ENCODE measurements around the gene ATG16L1. TPM values are rescaled to one million over a fixed set of nuclear protein-coding genes. Genes with fewer than 3 reads are reported as not detected.

Gene ATG16L1
- polyA plus RNA-seq, 1 donor from 2014 or later, result 67.6 TPM

GRCh38 chr2:233329489-233330135 is 78.1 kb downstream of the ATG16L1 start:
- TF ChIP-seq CTCF (IDR thresholded peaks at IDR 0.05; ENCODE audit: poor library complexity, severe bottlenecking) (no peak), MXI1 (conservative IDR thresholded peaks at IDR 0.05; ENCODE audit: poor library complexity, severe bottlenecking) (no peak), POLR2AphosphoS5 (IDR thresholded peaks at IDR 0.05) (no peak), TAF1 (IDR thresholded peaks at IDR 0.05; ENCODE audit: low read depth) (no peak), EP300 (conservative IDR thresholded peaks at IDR 0.05; ENCODE audit: poor library complexity, severe bottlenecking) (no peak), RAD21 (conservative IDR thresholded peaks at IDR 0.05) (no peak), EZH2 (IDR thresholded peaks at IDR 0.05; ENCODE audit: borderline replicate concordance, insufficient read depth, low read length, poor library complexity, severe bottlenecking) (no peak), SMC3 (conservative IDR thresholded peaks at IDR 0.05; ENCODE audit: poor library complexity) (no peak)
- TF ChIP-seq, protein P1, sequence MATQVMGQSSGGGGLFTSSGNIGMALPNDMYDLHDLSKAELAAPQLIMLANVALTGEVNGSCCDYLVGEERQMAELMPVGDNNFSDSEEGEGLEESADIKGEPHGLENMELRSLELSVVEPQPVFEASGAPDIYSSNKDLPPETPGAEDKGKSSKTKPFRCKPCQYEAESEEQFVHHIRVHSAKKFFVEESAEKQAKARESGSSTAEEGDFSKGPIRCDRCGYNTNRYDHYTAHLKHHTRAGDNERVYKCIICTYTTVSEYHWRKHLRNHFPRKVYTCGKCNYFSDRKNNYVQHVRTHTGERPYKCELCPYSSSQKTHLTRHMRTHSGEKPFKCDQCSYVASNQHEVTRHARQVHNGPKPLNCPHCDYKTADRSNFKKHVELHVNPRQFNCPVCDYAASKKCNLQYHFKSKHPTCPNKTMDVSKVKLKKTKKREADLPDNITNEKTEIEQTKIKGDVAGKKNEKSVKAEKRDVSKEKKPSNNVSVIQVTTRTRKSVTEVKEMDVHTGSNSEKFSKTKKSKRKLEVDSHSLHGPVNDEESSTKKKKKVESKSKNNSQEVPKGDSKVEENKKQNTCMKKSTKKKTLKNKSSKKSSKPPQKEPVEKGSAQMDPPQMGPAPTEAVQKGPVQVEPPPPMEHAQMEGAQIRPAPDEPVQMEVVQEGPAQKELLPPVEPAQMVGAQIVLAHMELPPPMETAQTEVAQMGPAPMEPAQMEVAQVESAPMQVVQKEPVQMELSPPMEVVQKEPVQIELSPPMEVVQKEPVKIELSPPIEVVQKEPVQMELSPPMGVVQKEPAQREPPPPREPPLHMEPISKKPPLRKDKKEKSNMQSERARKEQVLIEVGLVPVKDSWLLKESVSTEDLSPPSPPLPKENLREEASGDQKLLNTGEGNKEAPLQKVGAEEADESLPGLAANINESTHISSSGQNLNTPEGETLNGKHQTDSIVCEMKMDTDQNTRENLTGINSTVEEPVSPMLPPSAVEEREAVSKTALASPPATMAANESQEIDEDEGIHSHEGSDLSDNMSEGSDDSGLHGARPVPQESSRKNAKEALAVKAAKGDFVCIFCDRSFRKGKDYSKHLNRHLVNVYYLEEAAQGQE (IDR thresholded peaks at IDR 0.05; ENCODE audit: borderline replicate concordance), result no peak
- no peak overlapping the region for H3K9ac ChIP-seq (ENCODE audit: low read length)
- no peaks in the 10 kb centered on the region for H3K9me3 ChIP-seq (ENCODE audit: low read length)
- no peak overlapping the region for H3K4me2 ChIP-seq (ENCODE audit: low read length)
- no peaks in the 10 kb centered on the region for H3K36me3 ChIP-seq (ENCODE audit: insufficient read depth, low read length)
- H2AFZ ChIP-seq (ENCODE audit: low read depth, low read length), result no peak overlapping the region
- H3K27me3 ChIP-seq (ENCODE audit: insufficient read depth, low read depth, low read length), result no peaks in the 10 kb centered on the region
- H3F3A ChIP-seq (ENCODE audit: insufficient read depth, low read length, poor library complexity, severe bottlenecking), result no peaks in the 10 kb centered on the region
- no peak overlapping the region for H3K27ac ChIP-seq (ENCODE audit: low read length)
- no peaks in the 10 kb centered on the region for H4K20me1 ChIP-seq (ENCODE audit: insufficient read depth)
- H3K79me2 ChIP-seq (replicated peaks; ENCODE audit: insufficient read depth, low read length), result no peaks in the 10 kb centered on the region
- no peaks in the 10 kb centered on the region for H3K9me2 ChIP-seq (ENCODE audit: insufficient read depth, low read length)
- no peak overlapping the region for H3K4me3 ChIP-seq (ENCODE audit: low read length)

DNA sequence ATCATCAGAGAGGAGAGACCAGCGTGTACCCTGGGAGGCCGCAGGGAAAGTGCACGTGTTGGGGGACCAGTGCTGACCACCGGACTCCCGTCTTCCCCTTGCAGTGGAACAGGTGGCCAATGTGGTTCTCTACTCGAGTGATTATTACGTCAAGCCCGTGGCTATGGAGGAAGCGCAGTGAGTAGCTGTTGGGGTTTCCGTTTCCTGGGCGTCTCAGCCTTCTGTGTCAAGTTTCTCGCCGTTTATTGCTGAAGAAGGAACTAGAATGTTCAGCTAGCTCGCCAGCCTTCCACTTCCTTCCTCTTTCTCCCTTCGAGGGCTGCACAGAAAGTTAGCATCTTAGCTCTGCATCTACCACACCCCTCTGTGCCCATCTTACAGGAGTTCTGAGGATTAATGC is 80.1 kb downstream of the ATG16L1 start:
- no peaks in the 10 kb centered on the region for H3K27me3 ChIP-seq (ENCODE audit: insufficient read depth, low read depth, low read length)
- H3K27ac ChIP-seq (ENCODE audit: low read length), result no peak overlapping the region

More for the DNA sequence above, 80.1 kb downstream of the ATG16L1 start:
- Histone ChIP-seq H3K4me3 (ENCODE audit: low read length) (no peak overlapping the region), H3K9me3 (ENCODE audit: low read length) (no peaks in the 10 kb centered on the region), H3K9ac (ENCODE audit: low read length) (no peak overlapping the region), H2AFZ (ENCODE audit: low read depth, low read length) (no peak overlapping the region), H3K36me3 (ENCODE audit: insufficient read depth, low read length) (no peaks in the 10 kb centered on the region), H3K9me2 (ENCODE audit: insufficient read depth, low read length) (no peaks in the 10 kb centered on the region), H3K79me2 (replicated peaks; ENCODE audit: insufficient read depth, low read length) (no peaks in the 10 kb centered on the region), H4K20me1 (ENCODE audit: insufficient read depth) (no peaks in the 10 kb centered on the region), H3K4me2 (ENCODE audit: low read length) (no peak overlapping the region), H3F3A (ENCODE audit: insufficient read depth, low read length, poor library complexity, severe bottlenecking) (no peaks in the 10 kb centered on the region)
- TF ChIP-seq EP300 (conservative IDR thresholded peaks at IDR 0.05; ENCODE audit: poor library complexity, severe bottlenecking), result no peak
- no peak for TF ChIP-seq CTCF (IDR thresholded peaks at IDR 0.05; ENCODE audit: poor library complexity, severe bottlenecking)
- no peak for TF ChIP-seq RAD21 (conservative IDR thresholded peaks at IDR 0.05)
- no peak for TF ChIP-seq SMC3 (conservative IDR thresholded peaks at IDR 0.05; ENCODE audit: poor library complexity)
- TF ChIP-seq, protein P1 (IDR thresholded peaks at IDR 0.05; ENCODE audit: borderline replicate concordance), result no peak
- no peak for TF ChIP-seq MXI1 (conservative IDR thresholded peaks at IDR 0.05; ENCODE audit: poor library complexity, severe bottlenecking)
- TF ChIP-seq POLR2AphosphoS5 (IDR thresholded peaks at IDR 0.05), result no peak
- no peak for TF ChIP-seq TAF1 (IDR thresholded peaks at IDR 0.05; ENCODE audit: low read depth)
- no peak for TF ChIP-seq EZH2 (IDR thresholded peaks at IDR 0.05; ENCODE audit: borderline replicate concordance, insufficient read depth, low read length, poor library complexity, severe bottlenecking)
